Effector CD4-positive, alpha-beta T cell (primary cell): Measurements from ENCODE around the gene DOCK3.
A peak's percentile ranks its signal among the peaks of the same experiment; 100 is the strongest.
"Not testable (repeated sequence)": the region's sequence is repeated elsewhere in the genome, so short reads cannot be mapped to it uniquely, and the experiment has no call there.

Source experiments
- DNase-seq: peaks from one replicate; pipeline ENCODE4 v3.0.0-alpha.2; 2020

Gene DOCK3

DNA sequence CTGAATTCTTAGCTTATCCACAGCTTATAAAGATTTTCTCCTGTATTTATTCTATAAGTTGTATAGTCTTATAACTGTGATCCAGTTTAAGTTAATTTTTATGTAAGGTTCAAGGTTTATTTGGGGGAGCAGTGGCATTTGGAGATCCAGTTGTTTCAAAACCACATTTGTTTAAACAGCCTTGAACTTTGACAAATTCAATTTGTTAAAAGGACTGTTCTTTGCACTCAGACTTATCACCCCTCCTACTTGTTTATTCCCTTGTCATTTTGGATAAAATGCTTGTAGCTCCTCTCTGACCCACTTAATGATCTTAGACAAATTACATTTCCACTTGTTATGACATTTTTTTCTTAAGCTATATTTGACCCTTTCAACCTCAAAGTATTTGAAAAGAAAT lies 327.8 kb downstream of the DOCK3 start:
- no peak for DNase-seq

DNA sequence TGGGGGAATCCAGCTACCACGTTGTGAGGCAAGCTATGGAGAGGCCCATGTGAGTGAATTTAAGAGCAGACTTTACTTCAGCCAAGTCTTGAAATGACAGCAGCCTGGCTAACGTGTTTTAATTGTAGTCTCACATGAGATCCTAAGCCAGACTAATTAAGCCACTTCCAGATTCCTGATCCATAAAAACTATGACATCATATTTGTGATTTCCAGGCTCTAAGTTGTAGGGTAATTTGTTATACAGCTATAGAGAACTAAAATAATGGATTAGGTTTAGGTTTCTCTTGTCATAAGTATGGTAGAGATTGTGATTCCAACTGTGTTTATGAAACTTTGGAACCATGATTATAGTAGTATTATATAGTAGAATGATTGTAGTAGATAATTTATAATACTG lies 329.5 kb downstream of the DOCK3 start:
- no peak for DNase-seq

DNA sequence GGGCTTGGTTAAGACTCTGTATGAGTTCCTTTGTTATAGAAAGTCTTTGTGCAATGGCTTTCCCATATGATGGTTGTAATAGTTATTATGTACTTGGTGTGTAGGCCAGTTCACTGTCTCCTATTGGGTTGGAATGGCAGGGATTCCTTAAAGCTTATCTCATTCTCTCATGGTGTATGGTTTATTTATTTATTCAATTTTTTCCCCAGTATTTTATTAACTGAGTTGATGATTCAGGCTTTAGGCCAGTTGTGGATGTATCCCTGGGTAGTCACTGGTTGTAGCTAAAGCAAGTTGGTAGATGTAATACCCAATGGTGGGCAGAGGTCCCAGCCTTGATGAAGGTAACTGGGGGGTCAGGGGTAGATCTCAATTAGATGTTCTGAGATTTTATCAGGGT lies 349.4 kb downstream of the DOCK3 start:
- no peak for DNase-seq

DNA sequence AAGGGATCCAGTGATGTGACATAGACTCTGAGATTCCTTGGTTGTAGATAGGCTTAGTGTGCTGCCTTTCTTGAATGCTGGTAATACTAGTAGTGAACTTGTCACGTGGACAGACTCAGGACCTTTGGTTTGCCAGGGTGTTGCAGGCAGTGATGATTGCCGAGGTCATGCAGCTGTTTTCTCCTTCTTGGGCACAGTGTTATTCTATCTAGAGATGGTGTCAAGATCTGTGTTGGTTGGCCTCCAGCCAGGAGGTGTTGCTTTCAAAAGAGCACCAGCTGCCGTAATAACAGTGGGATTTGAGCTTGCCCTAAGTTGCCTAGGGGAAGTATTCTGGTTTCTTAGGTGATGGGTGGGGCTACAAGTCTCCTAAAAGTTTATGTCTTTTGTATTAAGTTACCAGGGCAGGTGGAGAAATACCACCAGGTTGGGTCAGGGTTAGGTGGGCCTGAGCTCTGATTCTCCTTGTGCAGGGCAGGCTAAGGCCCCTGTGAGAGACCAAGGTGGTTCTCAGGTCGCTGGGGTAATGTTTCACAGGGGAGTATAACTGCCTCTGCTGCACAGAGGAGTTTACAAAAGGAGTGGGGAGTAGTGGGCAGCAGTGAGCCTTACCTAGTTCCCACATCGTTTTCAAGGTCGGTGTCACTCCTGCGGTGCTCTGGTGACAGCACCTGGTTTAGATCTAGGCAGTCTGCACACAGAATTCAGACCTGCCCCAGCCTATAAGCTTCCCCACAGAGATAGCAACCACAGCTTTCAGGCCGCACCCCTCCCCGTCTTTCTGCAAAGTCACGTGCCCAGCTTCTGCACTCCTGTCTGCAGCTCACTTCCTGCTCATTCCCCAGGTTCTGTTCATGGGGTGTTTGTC lies 350.3 kb downstream of the DOCK3 start:
- peak; percentile 60 for DNase-seq

DNA sequence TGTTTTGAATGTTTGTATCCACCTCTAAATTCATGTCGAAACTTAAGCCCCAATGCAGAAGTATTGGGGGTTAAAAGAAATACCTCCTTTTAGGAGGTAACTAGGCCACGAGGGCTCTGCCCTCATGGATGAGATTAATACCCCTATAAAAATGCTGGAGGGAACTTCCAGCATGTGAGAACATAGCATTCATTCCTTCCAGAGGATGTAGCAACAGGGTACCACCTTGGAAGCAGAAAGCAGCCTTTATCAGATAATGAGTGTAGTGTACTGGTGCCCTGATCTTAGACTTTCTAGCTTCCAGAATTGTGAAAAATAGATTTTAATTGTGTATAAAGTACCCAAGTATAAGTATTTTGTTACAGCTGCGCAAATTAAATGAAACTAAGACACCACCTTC lies 356.9 kb downstream of the DOCK3 start:
- DNase-seq: no peak

DNA sequence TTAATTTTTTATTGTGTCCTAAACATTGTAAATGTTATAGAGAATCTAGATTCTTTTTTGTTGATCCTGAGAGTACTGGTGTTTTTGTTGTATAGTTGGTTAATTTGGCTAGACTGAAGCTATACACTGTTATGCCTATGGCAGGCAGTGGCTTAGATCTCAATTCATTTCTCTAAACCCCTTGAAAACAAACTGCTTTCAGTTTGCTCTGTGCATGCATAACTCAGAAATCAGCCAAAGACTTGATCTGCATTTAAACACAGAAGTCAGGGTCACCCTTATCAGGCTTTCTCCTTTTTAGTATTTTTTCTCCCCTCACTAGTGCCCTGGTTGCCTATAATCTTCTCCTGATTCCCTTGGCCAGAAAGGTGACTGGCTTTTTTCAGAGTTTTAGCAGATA lies 360.9 kb downstream of the DOCK3 start:
- no peak for DNase-seq

DNA sequence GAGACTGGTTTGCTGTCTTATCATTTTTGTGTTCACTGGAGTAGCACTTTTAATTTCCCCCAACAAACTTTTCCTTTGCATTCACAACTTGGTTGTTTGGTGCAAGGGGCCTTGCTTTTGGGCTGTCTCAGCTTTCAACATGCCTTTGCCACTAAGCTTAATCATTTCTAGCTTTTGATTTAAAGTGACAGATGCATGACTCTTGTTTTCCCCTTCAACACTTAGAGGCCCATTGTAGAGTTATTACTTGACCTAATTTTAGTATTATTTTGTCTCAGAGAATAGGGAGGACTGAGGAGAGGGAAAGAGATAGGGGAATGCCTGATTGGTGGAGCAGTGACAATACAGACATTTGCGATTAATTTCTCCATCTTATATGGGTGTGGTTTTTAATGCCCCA lies 370.3 kb downstream of the DOCK3 start:
- no peak for DNase-seq

DNA sequence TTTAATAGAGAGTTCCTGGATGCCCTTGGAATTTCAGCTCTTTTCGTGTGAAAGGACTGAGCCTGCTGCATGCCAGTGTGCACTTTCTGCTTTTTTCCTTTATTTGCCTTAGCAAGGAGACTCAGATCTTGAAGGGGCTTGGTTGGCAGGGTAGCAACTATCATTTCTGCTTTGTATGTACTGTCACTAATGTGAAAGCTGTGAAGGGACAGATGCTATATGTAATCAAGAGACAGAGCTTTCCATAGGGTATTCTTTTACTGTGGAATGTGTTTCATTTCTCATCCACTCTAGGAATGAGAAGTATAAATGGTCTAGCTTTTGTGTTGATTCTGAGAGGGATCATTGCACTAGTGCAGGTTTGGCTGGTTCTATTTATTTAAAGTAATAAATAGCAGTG lies 377.8 kb downstream of the DOCK3 start:
- no peak for DNase-seq

DNA sequence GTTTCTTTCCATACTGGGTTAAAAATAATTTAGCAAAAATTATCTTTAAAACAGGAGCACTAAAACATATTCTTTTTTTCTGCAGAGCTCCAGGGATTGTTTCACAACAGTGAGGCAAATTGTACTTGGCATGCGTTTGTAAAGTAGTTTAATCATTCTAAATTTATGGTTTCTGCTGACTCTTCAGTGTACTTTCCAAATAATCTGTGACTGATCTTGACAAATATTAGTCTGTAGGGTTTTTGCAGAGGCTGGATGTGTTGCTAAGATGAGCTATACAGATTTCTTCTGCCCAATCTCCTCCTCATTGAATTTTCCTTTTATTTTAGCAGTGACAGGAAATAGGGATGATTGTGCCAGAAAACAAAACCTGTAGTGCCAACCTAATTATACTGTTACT lies 382.4 kb downstream of the DOCK3 start:
- DNase-seq: no peak

DNA sequence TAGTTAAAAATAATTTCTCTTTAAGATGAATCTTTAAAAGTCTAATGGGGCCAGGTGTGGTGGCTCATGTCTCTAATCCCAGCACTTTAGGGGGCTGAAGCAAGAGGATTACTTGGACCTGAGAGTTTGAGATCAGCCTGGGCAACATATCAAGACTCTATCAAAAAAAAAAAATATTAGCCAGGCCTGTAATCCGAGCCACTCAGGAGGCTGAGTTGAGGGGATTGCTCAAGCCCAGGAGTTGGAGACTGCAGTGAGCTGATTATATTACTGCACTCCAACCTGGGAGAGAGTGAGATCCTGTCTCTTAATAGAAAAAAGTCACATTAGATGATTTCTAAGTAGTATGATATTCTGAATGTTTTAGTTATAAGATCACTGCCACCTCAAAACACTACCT lies 388.3 kb downstream of the DOCK3 start:
- DNase-seq: no peak

DNA sequence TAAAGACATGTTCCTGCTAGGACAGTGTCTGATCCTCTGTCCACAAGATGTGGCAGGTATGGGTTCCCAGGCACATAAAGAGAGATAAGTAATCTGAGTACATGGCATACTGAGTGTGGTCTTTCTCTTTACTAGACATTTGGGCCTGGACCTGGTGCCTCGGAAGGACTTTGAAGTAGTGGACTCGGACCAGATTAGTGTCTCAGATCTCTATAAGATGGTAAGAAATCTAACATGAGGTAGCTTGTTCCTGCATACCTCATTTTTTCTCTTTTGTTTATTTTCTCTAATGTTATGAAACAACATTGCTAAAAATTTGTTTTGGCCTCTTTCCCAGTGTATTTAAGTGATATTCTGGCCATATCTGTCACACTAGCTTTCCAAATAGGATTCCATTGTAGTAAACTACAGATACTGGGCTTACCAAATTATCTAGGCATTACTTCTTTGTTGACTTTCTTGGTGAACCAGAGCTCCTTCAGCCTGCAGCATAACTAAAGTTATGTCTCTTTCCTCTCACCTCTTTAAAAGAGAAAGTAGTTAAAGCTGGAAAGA lies 400.6 kb downstream of the DOCK3 start:
- DNase-seq: no peak

DNA sequence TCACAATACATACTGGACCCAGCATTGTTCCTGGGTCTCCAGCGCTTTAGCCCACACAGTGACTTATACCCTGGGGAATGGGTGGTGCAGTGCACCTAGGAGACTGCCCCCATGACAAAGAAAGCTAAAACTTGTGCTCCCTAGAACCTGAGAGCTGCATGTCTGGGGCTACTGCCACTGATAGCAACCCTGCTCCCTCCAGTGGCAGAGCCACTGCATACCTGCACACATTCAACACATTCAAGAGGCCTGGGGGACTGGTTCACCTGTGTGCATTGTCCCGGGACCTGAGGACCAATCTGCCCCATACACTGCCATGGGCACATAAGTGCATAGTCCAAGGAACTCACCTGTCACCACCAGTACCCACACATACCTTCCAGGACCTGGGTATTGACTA lies 407.6 kb downstream of the DOCK3 start:
- DNase-seq: no peak

DNA sequence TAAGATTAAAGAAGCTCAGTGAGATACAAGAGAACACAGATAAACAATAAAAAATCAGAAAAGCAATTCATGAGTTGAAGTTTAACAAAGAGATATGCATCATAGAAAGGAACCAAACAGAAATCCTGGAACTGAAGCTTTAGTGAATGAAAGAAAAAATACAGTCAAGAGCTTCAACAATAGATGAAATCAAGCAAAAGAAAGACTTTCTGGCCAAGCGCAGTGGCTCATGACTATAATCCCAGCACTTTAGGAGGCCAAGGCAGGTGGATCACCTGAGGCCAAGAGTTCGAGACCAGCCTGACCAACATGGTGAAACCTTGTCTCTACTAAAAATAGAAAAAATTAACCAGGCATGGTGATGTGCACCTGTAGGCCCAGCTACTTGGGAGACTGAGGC lies 408.8 kb downstream of the DOCK3 start:
- no peak for DNase-seq

DNA sequence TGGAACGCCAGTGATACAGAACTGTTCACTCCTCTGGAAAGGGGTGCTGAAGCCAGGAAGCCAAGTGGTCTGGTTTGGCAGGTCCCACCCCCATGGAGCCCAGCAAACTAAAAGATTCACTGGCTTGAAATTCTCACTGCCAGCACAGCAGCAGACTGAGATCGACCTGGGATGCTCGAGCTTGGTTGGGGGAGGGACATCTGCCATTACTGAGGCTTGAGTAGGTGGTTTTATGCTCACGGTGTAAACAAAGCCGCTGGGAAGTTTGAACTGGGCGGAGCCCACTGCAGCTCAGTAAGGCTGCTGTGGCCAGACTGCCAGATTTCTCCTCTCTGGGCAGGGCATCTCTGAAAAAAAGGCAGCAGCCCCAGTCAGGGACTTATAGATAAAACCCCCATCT lies 417.4 kb downstream of the DOCK3 start:
- DNase-seq: not testable (repeated sequence)

DNA sequence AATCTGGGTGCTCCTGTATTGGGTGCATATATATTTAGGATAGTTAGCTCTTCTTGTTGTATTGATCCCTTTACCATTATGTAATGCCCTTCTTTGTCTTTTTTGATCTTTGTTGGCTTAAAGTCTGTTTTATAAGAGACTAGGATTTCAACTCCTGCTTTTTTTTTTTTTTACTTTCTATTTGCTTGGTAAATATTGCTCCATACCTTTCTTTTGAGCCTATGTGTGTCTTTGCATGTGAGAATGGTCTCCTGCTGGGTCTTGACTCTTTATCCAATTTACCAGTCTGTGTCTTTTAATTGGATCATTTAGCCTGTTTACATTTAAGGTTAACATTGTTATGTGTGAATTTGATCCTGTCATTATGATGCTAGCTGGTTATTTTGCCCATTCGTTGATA lies 420.1 kb downstream of the DOCK3 start:
- DNase-seq: not testable (repeated sequence)

DNA sequence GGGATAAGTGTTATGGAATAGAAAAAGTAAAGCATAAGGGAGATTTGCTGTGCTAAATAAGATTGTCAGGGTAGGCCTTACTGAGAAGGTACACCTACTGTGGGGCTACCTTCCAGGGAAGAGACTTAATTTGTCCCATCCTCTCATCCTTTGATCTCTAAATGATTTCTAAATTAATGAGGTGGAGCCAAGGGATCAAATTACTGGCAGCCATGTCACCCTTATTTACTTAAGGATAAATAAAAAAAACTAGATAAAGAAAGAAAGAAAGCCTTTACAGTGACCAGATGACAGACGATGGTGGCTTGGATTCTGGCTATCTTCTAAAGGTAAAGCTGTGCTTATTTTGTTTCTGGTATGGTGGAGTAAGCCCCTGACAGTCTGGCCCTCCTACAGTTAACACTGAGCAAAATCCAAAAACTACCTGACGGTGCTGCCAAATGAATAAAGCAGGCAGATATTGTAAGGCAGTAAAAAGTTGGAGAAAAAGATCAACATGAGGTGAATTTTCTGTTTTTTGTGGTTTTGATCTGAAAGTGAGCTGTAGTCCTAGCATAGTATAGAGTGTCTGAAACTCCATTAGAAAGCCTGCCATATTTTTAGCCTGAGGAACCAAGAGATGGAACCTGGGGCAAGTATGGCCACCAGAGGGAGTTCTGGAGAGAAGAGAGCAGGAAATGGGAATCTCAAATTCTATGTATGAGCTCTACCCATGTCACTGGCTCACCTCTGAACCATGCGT lies 425.2 kb downstream of the DOCK3 start:
- DNase-seq: no peak

DNA sequence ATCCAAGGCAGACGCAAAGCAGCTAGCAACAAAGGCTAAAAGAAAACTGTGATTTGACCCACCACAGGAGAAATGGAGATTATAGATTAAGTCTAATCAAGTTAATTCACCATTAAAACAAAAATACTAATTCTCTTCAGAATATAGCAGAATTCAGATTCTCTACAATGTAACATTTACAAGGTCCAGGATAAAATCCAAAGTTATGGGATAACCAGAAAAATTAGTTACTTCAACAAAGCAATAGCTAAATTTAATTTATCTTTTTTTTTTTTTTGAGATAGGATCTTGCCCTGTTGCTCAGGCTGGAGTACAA lies 425.8 kb downstream of the DOCK3 start:
- DNase-seq: no peak

DNA sequence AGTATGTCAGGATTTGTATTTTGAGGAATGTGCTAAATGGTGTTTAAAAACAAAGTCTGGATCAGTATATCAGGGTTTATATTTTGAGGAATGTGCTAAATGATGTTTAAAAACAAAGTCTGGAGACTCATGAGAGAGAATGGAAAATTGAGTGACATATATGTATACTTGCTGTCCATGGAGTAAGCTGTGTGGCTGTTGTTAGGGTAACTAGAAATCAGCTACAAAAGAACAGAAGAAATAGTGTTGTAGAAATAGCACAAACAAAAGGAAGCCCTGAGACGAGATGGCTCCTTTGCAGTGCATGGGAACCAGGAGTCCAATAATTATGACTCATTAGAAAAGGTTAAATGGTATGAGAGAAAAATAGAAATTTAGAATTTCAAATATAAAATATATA lies 427.7 kb downstream of the DOCK3 start:
- no peak for DNase-seq

DNA sequence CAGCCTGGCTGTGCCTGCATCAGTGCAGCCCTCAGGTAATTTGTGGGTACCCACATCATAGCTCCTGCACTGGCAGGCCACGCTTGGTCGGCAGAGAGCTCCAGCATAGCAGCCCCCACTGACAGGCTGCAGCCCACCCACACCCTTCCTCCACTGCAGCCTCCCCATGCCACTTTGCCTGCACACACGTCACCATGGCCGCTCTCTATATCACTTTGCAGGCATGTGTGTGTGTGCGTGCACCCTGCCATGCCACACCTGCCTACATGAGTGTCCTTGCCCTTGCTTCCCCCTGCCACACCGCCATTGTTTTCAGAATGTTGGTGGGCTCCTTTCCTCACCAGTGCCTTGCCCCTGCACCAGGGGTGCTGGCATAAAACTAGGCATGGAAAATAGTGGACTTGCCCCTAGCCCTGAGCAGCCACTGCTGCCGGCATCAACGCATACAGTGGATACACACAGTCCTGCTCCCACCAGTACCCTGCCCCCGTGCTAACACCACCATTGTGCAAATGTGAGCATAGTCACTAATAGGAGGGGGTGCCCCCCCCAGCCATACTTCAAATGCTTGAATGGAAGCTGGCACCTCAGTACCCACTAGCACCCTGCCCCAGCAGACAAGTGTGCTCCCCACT lies 431.6 kb downstream of the DOCK3 start:
- no peak for DNase-seq

DNA sequence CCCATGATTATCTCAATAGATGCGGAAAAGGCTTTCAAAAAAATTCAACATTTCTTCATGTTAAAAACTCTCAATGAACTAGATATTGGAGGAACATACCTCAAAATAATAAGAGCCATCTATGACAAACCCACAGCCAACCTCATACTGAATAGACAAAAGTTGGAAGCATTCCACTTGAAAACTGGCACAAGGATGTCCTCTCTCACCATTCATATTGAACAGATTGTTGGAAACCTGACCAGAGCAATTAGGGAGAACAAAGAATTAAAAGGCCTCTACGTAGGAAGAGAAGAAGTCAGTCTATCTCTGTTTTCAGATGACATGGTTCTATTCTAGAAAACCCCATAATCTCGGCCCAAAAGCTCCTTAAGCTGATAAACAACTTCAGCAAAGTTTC lies 435.9 kb downstream of the DOCK3 start:
- no peak for DNase-seq

DNA sequence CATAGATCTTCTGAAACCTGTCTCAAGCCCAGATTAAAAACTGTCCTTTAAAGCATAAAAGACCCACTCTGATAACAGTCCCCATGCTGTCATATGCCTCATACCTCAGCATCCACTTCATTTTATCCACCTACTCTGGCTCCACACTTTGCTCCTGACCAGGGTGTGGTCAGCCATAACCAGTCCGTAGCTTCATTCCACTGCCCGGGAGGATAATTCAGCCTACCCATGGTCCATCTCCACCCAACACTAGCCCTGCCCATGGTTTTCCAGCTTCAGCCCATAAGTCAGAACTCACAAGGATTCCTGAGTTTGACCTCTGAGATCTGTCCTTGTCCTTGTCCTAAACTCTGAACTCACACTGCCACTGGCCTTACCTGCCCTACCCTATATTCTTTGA lies 448.2 kb downstream of the DOCK3 start:
- DNase-seq: no peak

DNA sequence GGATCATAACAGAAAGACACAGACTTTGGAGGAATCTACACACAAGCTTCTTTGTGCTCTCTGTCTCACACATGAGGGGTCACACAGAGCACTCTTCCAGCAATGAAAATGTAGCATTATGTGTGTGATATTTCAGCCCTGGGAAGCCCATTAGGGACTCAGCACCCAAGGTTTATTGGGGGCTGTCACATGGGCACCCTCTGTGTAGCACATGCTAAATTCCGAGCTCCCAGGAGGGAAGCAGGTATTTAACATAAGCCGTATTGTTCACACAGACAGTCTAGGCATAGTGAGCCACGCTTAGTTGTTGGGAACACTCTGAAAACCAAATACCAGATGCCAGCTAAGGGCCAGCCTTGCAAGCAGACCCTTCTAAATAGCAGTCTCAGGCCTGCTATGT lies 448.8 kb downstream of the DOCK3 start:
- no peak for DNase-seq

DNA sequence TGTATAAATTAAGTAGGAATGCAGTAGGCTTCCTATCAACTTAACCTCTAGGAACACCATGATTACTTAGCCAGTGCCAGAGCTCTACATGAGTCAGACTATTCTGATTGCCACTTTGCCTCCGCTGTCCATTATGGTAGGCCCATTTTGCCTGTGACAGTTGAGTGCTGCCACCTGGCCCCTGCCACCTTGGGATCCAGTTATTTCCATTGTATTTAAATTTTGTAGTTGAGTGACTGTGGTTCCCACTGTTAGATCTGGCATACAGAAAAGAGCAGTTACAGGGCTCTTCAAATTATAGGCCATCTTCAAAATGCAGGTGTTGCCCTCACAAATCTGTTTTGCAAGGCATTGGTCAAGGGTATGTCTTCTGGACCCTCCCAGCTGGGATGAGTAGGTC lies 456.9 kb downstream of the DOCK3 start:
- not testable (repeated sequence) for DNase-seq

DNA sequence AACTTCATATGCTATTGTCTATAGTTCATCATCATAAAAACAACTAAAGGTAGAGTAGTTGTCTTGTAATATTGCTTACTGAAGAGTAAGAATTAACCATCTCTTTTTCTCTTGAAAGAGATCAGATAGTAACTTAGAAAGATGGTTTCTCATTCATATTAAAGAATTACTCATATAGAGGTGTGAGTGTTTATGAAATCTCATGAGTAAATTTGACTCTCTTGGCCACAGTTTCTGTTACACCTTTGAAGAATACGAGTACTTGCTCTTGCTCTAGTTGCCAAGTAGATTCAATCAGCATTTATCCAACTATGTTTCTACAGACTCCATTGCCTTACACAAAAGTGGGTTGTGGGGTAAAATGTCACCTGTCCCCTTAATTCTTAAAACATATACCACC lies 463.0 kb downstream of the DOCK3 start:
- no peak for DNase-seq
